OCI-LY1 (cell line): Measurements from ENCODE around the gene CAMTA1.
"Not testable (repeated sequence)": the region's sequence is repeated elsewhere in the genome, so short reads cannot be mapped to it uniquely, and the experiment has no call there.

Experiments
- H2AFZ ChIP-seq: fragments of 200-600 bp; sonication (generic), shearing (Covaris generic); 2 replicates; pipeline ENCODE4 v1.6.0; 2014; ENCODE audit warnings: antibody characterized with exemption, mild to moderate bottlenecking, low read length
- H3F3A ChIP-seq: fragments of 200-600 bp; sonication (generic), shearing (Covaris generic); 2 replicates; pipeline ENCODE4 v1.6.0; 2014; ENCODE audit warnings: mild to moderate bottlenecking, antibody characterized with exemption, low read length, moderate library complexity; ENCODE audit not compliant: insufficient read depth
- H3K27ac ChIP-seq: fragments of 200-600 bp; sonication (generic); 2 replicates; pipeline ENCODE4 v1.5.1; 2014; ENCODE audit warnings: low read length, mixed run types, mild to moderate bottlenecking, low read depth; ENCODE audit not compliant: poor library complexity, severe bottlenecking
- H3K27me3 ChIP-seq: fragments of 200-600 bp; sonication (generic); 2 replicates; pipeline ENCODE4 v1.6.0; 2014; ENCODE audit warnings: antibody characterized with exemption, mild to moderate bottlenecking, low read length, moderate library complexity; ENCODE audit not compliant: insufficient read depth
- H3K36me3 ChIP-seq: fragments of 200-600 bp; sonication (generic); 2 replicates; pipeline ENCODE4 v1.6.1; 2014; ENCODE audit warnings: mild to moderate bottlenecking, antibody characterized with exemption, low read length, moderate library complexity, mixed read lengths; ENCODE audit not compliant: insufficient read depth
- H3K4me1 ChIP-seq: fragments of 200-600 bp; sonication (generic); 2 replicates; pipeline ENCODE4 v1.5.1; 2014; ENCODE audit warnings: mild to moderate bottlenecking, low read length, moderate library complexity; ENCODE audit not compliant: insufficient read depth, severe bottlenecking
- H3K4me2 ChIP-seq: fragments of 200-600 bp; sonication (generic), shearing (Covaris generic); 2 replicates; pipeline ENCODE4 v1.6.1; 2014; ENCODE audit warnings: low read length
- H3K4me3 ChIP-seq: fragments of 200-600 bp; sonication (generic); 2 replicates; pipeline ENCODE4 v1.5.1; 2014; ENCODE audit warnings: low read length, low read depth, mild to moderate bottlenecking, mixed read lengths; ENCODE audit not compliant: poor library complexity, severe bottlenecking
- H3K79me2 ChIP-seq: fragments of 200-600 bp; shearing (Covaris generic); 2 replicates; pipeline ENCODE4 v1.6.1; 2016; ENCODE audit warnings: mixed run types, low read length, mixed read lengths; ENCODE audit not compliant: insufficient read depth
- H3K9ac ChIP-seq: fragments of 200-600 bp; sonication (generic), shearing (Covaris generic); 2 replicates; pipeline ENCODE4 v1.6.1; 2014; ENCODE audit warnings: mild to moderate bottlenecking, low read length, mixed read lengths
- H3K9me2 ChIP-seq: fragments of 200-600 bp; sonication (generic), shearing (Covaris generic); 2 replicates; pipeline ENCODE4 v1.6.1; 2014; ENCODE audit warnings: low read depth, mild to moderate bottlenecking, low read length, mixed read lengths
- H3K9me3 ChIP-seq: fragments of 200-600 bp; shearing (Covaris generic); 2 replicates; pipeline ENCODE4 v1.6.1; 2014; ENCODE audit warnings: low read length, mixed read lengths
- H4K20me1 ChIP-seq: fragments of 200-600 bp; sonication (generic), shearing (Covaris generic); 2 replicates; pipeline ENCODE4 v1.6.0; 2016; ENCODE audit warnings: mild to moderate bottlenecking, low read length; ENCODE audit not compliant: insufficient read depth
- EZH2 ChIP-seq: fragments of 200-600 bp; sonication (generic), shearing (Covaris generic); IDR thresholded peaks from 2 replicates; pipeline ENCODE4 v1.8.0; 2017; ENCODE audit warnings: borderline replicate concordance, mixed run types, mild to moderate bottlenecking, antibody characterized with exemption, low read length, moderate library complexity, mixed read lengths
- TF ChIP-seq, protein P1 (sequence below): fragments of 200-600 bp; sonication (generic), shearing (Covaris generic); IDR thresholded peaks from 2 replicates; pipeline ENCODE4 v1.5.1; 2017; ENCODE audit warnings: mild to moderate bottlenecking, antibody characterized with exemption, low read length, moderate library complexity, mixed read lengths

The CAMTA1 gene

GRCh38 chr1:7140251-7140650, 355.0 kb downstream of the CAMTA1 start:
- no peaks in the 10 kb centered on the region for H3F3A ChIP-seq
- H3K4me1 ChIP-seq: no peaks in the 10 kb centered on the region
- no peaks in the 10 kb centered on the region for H3K79me2 ChIP-seq
- H3K9me2 ChIP-seq: no peaks in the 10 kb centered on the region
- no peaks in the 10 kb centered on the region for H3K27me3 ChIP-seq
- H3K4me2 ChIP-seq: no peak overlapping the region
- H3K9me3 ChIP-seq: no peaks in the 10 kb centered on the region
- no peak overlapping the region for H3K9ac ChIP-seq
- H3K4me3 ChIP-seq: no peak overlapping the region
- no peak overlapping the region for H3K27ac ChIP-seq
- TF ChIP-seq EZH2: no peak
- TF ChIP-seq, protein P1, sequence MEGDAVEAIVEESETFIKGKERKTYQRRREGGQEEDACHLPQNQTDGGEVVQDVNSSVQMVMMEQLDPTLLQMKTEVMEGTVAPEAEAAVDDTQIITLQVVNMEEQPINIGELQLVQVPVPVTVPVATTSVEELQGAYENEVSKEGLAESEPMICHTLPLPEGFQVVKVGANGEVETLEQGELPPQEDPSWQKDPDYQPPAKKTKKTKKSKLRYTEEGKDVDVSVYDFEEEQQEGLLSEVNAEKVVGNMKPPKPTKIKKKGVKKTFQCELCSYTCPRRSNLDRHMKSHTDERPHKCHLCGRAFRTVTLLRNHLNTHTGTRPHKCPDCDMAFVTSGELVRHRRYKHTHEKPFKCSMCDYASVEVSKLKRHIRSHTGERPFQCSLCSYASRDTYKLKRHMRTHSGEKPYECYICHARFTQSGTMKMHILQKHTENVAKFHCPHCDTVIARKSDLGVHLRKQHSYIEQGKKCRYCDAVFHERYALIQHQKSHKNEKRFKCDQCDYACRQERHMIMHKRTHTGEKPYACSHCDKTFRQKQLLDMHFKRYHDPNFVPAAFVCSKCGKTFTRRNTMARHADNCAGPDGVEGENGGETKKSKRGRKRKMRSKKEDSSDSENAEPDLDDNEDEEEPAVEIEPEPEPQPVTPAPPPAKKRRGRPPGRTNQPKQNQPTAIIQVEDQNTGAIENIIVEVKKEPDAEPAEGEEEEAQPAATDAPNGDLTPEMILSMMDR: no peak
- H2AFZ ChIP-seq: no peak overlapping the region
- H3K36me3 ChIP-seq: no peaks in the 10 kb centered on the region
- H4K20me1 ChIP-seq: no peaks in the 10 kb centered on the region

DNA sequence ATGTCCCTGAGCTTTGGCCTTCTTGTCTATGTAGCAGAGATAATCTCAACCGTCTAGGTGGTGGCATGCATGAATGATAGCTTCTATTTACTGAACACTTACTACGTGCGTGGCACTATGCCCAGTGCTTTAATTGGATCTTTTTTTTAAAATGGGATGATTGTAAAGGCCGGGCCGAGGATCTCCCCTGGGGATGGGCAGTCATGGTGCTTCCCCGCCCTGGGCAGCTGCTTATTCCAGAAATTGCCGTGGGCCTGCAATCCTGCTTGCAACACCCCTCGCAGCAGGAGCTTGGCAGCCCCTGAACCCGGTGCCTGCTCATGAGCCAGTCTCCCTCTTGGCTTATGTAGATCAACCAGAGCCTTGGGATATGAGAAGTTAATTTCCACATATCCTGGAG, 360.7 kb downstream of the CAMTA1 start:
- H3K4me1 ChIP-seq: no peaks in the 10 kb centered on the region
- H3K79me2 ChIP-seq: no peaks in the 10 kb centered on the region
- no peak overlapping the region for H3K27ac ChIP-seq
- no peak overlapping the region for H2AFZ ChIP-seq
- no peaks in the 10 kb centered on the region for H3K36me3 ChIP-seq
- H3F3A ChIP-seq: no peaks in the 10 kb centered on the region
- H3K27me3 ChIP-seq: peaks cover 4% of the 10 kb centered on the region; the same call in 1 of the 2 replicates
- H3K9me3 ChIP-seq: no peaks in the 10 kb centered on the region
- no peak overlapping the region for H3K9ac ChIP-seq
- no peak overlapping the region for H3K4me3 ChIP-seq
- H3K9me2 ChIP-seq: no peaks in the 10 kb centered on the region
- H3K4me2 ChIP-seq: no peak overlapping the region
- no peak for TF ChIP-seq EZH2
- TF ChIP-seq, protein P1: no peak
- no peaks in the 10 kb centered on the region for H4K20me1 ChIP-seq

GRCh38 chr1:7146710-7147109, 361.5 kb downstream of the CAMTA1 start:
- no peak overlapping the region for H3K27ac ChIP-seq
- H3K9me2 ChIP-seq: no peaks in the 10 kb centered on the region
- no peaks in the 10 kb centered on the region for H4K20me1 ChIP-seq
- no peaks in the 10 kb centered on the region for H3F3A ChIP-seq
- TF ChIP-seq, protein P1: no peak
- no peak for TF ChIP-seq EZH2
- H3K27me3 ChIP-seq: peaks cover 8% of the 10 kb centered on the region; the same call in 1 of the 2 replicates
- no peaks in the 10 kb centered on the region for H3K9me3 ChIP-seq
- H3K4me1 ChIP-seq: no peaks in the 10 kb centered on the region
- H3K4me3 ChIP-seq: no peak overlapping the region
- no peak overlapping the region for H3K9ac ChIP-seq
- no peaks in the 10 kb centered on the region for H3K36me3 ChIP-seq
- no peak overlapping the region for H2AFZ ChIP-seq
- no peak overlapping the region for H3K4me2 ChIP-seq
- H3K79me2 ChIP-seq: no peaks in the 10 kb centered on the region

DNA sequence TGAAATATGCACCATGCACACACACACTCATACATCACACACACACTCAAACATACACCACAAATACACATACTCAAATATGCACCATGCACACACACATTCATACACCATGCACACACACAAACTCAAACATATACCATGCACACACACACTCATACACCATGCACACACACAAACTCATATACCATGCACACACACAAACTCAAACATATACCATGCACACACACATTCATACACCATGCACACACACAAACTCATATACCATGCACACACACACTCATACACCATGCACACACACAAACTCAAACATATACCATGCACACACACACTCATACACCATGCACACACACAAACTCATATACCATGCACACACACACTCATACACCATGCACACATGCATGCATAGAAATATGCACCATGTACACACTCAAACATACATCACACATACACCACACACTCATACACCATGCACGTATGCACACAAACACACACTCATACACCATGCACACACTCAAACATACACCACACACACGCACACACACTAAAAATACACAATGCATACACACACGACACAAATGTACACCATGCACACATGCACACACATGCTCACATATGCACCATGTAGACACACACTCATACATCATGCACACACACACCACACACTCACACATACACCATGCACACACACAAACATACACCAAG, 362.5 kb downstream of the CAMTA1 start:
- not testable (repeated sequence) for H3K27ac ChIP-seq, H3K79me2 ChIP-seq, H3K4me2 ChIP-seq, H3F3A ChIP-seq, H3K9ac ChIP-seq, H4K20me1 ChIP-seq, H3K9me2 ChIP-seq, H3K36me3 ChIP-seq, H3K4me1 ChIP-seq, H3K9me3 ChIP-seq, H3K4me3 ChIP-seq, H3K27me3 ChIP-seq, H2AFZ ChIP-seq
